ENCODE results near the gene MAP3K14. TPM values are rescaled to one million over a fixed set of nuclear protein-coding genes. Genes with fewer than 3 reads are reported as not detected.

Gene MAP3K14
- total and polyA plus RNA-seq, 10 of the 15 experiments (the other 5 are each of a cell fraction or from before 2014, with no cell fraction given), result 2.1 to 33.3 (median 19.7) TPM

DNA sequence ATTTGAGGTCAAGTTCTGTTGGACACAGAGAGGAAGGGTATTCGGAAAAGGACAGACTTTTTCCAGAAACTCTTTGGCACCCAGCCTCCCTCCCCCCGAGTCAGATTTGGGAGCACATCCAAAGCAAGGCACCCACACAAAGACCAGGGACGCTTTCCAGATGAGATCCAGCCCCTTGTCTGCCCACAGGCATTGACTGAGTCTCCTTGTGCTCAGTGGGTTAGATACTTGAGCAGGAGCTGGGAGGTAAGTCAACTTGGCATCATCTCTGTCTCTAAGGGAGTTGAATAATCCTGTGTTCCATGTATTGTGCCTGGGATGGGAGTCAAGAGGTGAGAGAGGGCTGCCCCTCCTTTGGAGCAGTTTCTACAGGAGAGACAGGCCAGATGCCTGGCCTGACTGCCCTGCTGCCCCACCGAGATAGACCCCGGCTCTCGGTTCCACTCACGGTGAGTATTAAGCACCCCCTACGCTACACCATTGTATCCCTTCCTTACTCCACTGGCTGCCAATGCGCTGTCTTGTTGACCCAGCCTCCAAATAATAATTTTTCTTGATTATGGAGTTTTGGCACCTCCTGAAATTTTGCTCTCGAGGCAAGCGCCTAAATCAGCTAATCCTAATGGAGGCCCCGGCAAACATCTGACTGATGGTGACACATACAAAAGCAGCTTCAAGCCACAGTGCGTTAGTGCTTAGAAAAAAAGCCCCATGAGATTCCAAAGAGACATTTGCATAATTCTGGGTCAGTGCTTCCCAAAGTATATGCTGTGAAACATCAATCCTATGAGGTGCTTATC is 29.6 kb upstream of the MAP3K14 start (continued):
- TF ChIP-seq, protein P1, sequence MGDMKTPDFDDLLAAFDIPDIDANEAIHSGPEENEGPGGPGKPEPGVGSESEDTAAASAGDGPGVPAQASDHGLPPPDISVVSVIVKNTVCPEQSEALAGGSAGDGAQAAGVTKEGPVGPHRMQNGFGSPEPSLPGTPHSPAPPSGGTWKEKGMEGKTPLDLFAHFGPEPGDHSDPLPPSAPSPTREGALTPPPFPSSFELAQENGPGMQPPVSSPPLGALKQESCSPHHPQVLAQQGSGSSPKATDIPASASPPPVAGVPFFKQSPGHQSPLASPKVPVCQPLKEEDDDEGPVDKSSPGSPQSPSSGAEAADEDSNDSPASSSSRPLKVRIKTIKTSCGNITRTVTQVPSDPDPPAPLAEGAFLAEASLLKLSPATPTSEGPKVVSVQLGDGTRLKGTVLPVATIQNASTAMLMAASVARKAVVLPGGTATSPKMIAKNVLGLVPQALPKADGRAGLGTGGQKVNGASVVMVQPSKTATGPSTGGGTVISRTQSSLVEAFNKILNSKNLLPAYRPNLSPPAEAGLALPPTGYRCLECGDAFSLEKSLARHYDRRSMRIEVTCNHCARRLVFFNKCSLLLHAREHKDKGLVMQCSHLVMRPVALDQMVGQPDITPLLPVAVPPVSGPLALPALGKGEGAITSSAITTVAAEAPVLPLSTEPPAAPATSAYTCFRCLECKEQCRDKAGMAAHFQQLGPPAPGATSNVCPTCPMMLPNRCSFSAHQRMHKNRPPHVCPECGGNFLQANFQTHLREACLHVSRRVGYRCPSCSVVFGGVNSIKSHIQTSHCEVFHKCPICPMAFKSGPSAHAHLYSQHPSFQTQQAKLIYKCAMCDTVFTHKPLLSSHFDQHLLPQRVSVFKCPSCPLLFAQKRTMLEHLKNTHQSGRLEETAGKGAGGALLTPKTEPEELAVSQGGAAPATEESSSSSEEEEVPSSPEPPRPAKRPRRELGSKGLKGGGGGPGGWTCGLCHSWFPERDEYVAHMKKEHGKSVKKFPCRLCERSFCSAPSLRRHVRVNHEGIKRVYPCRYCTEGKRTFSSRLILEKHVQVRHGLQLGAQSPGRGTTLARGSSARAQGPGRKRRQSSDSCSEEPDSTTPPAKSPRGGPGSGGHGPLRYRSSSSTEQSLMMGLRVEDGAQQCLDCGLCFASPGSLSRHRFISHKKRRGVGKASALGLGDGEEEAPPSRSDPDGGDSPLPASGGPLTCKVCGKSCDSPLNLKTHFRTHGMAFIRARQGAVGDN (IDR thresholded peaks at IDR 0.05), result no peak
- no peak for TF ChIP-seq HDAC6 (IDR thresholded peaks at IDR 0.05; ENCODE audit: unreplicated experiment)
- TF ChIP-seq TCF3 (IDR thresholded peaks at IDR 0.05; ENCODE audit: borderline replicate concordance, insufficient read depth, low read depth, low read length), result no peak
- TF ChIP-seq, protein P2, sequence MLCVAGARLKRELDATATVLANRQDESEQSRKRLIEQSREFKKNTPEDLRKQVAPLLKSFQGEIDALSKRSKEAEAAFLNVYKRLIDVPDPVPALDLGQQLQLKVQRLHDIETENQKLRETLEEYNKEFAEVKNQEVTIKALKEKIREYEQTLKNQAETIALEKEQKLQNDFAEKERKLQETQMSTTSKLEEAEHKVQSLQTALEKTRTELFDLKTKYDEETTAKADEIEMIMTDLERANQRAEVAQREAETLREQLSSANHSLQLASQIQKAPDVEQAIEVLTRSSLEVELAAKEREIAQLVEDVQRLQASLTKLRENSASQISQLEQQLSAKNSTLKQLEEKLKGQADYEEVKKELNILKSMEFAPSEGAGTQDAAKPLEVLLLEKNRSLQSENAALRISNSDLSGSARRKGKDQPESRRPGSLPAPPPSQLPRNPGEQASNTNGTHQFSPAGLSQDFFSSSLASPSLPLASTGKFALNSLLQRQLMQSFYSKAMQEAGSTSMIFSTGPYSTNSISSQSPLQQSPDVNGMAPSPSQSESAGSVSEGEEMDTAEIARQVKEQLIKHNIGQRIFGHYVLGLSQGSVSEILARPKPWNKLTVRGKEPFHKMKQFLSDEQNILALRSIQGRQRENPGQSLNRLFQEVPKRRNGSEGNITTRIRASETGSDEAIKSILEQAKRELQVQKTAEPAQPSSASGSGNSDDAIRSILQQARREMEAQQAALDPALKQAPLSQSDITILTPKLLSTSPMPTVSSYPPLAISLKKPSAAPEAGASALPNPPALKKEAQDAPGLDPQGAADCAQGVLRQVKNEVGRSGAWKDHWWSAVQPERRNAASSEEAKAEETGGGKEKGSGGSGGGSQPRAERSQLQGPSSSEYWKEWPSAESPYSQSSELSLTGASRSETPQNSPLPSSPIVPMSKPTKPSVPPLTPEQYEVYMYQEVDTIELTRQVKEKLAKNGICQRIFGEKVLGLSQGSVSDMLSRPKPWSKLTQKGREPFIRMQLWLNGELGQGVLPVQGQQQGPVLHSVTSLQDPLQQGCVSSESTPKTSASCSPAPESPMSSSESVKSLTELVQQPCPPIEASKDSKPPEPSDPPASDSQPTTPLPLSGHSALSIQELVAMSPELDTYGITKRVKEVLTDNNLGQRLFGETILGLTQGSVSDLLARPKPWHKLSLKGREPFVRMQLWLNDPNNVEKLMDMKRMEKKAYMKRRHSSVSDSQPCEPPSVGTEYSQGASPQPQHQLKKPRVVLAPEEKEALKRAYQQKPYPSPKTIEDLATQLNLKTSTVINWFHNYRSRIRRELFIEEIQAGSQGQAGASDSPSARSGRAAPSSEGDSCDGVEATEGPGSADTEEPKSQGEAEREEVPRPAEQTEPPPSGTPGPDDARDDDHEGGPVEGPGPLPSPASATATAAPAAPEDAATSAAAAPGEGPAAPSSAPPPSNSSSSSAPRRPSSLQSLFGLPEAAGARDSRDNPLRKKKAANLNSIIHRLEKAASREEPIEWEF (IDR thresholded peaks at IDR 0.05; ENCODE audit: insufficient replicate concordance, low read depth, low read length), result no peak
- TF ChIP-seq NR2C1 (IDR thresholded peaks at IDR 0.05), result no peak
- no peak for TF ChIP-seq NRF1 (conservative IDR thresholded peaks at IDR 0.05; ENCODE audit: low read depth, low read length)

Measured in GM12878 (cell line).